HepG2 (cell line): Measurements from ENCODE around the gene TCFL5. TPM values are rescaled to one million over a fixed set of nuclear protein-coding genes. Genes with fewer than 3 reads are reported as not detected.

ENCODE experiments used
- ELF1 ChIP-seq: sonication (generic); formaldehyde crosslinking; IDR thresholded peaks from 2 replicates; pipeline ENCODE4 v1.4.0; 2020; ENCODE audit warnings: missing genetic modification reagents
- MED8 ChIP-seq: sonication (generic); formaldehyde crosslinking; IDR thresholded peaks from 2 replicates; pipeline ENCODE4 v1.8.1; 2023; ENCODE audit warnings: mild to moderate bottlenecking, missing genetic modification reagents; ENCODE audit not compliant: insufficient replicate concordance
- NR2F1 ChIP-seq, 2 experiments: fragments of 450-650 bp in 1 of 2; formaldehyde crosslinking in 1 of 2; IDR thresholded peaks; 2 replicates each; pipeline versions ENCODE4 v1.5.0 to v1.6.1; 2016 to 2020; ENCODE audit warnings: mild to moderate bottlenecking in 1 of 2, missing compliant biosample characterization in 1 of 2, missing genetic modification reagents in 1 of 2, moderate library complexity in 1 of 2
- NR2F6 ChIP-seq, 2 experiments: IDR thresholded peaks; 2 replicates each; pipeline ENCODE4 v1.6.1; 2016; ENCODE audit warnings: antibody characterized with exemption in 1 of 2, mild to moderate bottlenecking in 1 of 2
- PAWR ChIP-seq: sonication (generic); formaldehyde crosslinking; IDR thresholded peaks from 2 replicates; pipeline ENCODE4 v1.4.0; 2020; ENCODE audit warnings: missing genetic modification reagents, mild to moderate bottlenecking, borderline replicate concordance
- PAX8 ChIP-seq: sonication (generic); formaldehyde crosslinking; IDR thresholded peaks from 2 replicates; pipeline ENCODE4 v1.8.0; 2022; ENCODE audit warnings: mild to moderate bottlenecking, missing genetic modification reagents, borderline replicate concordance
- PHB2 ChIP-seq: fragments of 450-650 bp; IDR thresholded peaks from 2 replicates; pipeline ENCODE4 v1.6.1; 2018; ENCODE audit not compliant: partially characterized antibody
- TARDBP ChIP-seq: sonication (generic); formaldehyde crosslinking; IDR thresholded peaks from 2 replicates; pipeline ENCODE4 v1.8.0; 2022; ENCODE audit warnings: mild to moderate bottlenecking, missing genetic modification reagents
- ZBTB7B ChIP-seq: sonication (generic); formaldehyde crosslinking; IDR thresholded peaks from 2 replicates; pipeline ENCODE4 v1.4.0; 2020; ENCODE audit warnings: missing genetic modification reagents
- ZFP82 ChIP-seq: sonication (generic); formaldehyde crosslinking; IDR thresholded peaks from 2 replicates; pipeline ENCODE4 v1.5.1; 2020; ENCODE audit warnings: mild to moderate bottlenecking, missing genetic modification reagents, borderline replicate concordance
- ZFYVE20 ChIP-seq: sonication (generic); formaldehyde crosslinking; IDR thresholded peaks from 2 replicates; pipeline ENCODE4 v1.8.0; 2023; ENCODE audit warnings: low read depth, mild to moderate bottlenecking, moderate library complexity, missing genetic modification reagents, borderline replicate concordance
- ZNF331 ChIP-seq: sonication (generic); formaldehyde crosslinking; IDR thresholded peaks from 2 replicates; pipeline ENCODE4 v1.4.0; 2020; ENCODE audit warnings: missing genetic modification reagents
- ZNF44 ChIP-seq: sonication (generic); formaldehyde crosslinking; IDR thresholded peaks from 2 replicates; pipeline ENCODE4 v1.5.1; 2020; ENCODE audit warnings: mild to moderate bottlenecking, missing genetic modification reagents
- polyA plus RNA-seq, 8 experiments: library from polyadenylated mRNA; depleted of rRNA in 3 of 8; stranded (reverse) in 7 of 8; unstranded in 1 of 8; fragments of >200 nt; fragmentation: Illumina TruSeq in 4 of 8; extraction: Trizol in 4 of 8; gene quantifications; 2 replicates each; pipeline versions ENCODE4 v1.2.1 to v1.2.3, GENCODE V29; 2011 to 2016; ENCODE audit warnings: low read depth in 4 of 8, missing spikeins in 1 of 8, mixed read lengths in 1 of 8; ENCODE audit not compliant: insufficient read depth in 1 of 8
- total RNA-seq, 5 experiments: library from RNA; depleted of rRNA; stranded (reverse); fragments of >200 nt; fragmentation: Illumina TruSeq; extraction: Trizol; gene quantifications; 2 replicates each; pipeline ENCODE4 v1.2.3, GENCODE V29; 2016; ENCODE audit warnings: low read depth in 1 of 5
- TF ChIP-seq, protein P1 (sequence below): sonication (generic); formaldehyde crosslinking; IDR thresholded peaks from 2 replicates; pipeline ENCODE4 v1.4.0; 2020; ENCODE audit warnings: missing genetic modification reagents
- TF ChIP-seq, protein P2 (sequence below): IDR thresholded peaks from 2 replicates; pipeline ENCODE4 v1.6.1; 2016; ENCODE audit warnings: low read depth, missing genetic modification reagents, missing compliant biosample characterization
- TF ChIP-seq, protein P3 (sequence below): sonication (generic); formaldehyde crosslinking; IDR thresholded peaks from 2 replicates; pipeline ENCODE4 v1.4.0; 2020; ENCODE audit warnings: missing genetic modification reagents
- TF ChIP-seq, protein P4 (sequence below): sonication (generic); formaldehyde crosslinking; IDR thresholded peaks from 2 replicates; pipeline ENCODE4 v1.5.1; 2020; ENCODE audit warnings: missing genetic modification reagents, mild to moderate bottlenecking, borderline replicate concordance
- TF ChIP-seq, protein P5 (sequence below): sonication (generic); formaldehyde crosslinking; IDR thresholded peaks from 2 replicates; pipeline ENCODE4 v1.5.1; 2020; ENCODE audit warnings: missing genetic modification reagents, mild to moderate bottlenecking, borderline replicate concordance

TCFL5 gene
- total and polyA plus RNA-seq, 2 of the 13 experiments (the other 11 are each of a cell fraction or from before 2014, with no cell fraction given) = 14.8 to 20.0 TPM

DNA sequence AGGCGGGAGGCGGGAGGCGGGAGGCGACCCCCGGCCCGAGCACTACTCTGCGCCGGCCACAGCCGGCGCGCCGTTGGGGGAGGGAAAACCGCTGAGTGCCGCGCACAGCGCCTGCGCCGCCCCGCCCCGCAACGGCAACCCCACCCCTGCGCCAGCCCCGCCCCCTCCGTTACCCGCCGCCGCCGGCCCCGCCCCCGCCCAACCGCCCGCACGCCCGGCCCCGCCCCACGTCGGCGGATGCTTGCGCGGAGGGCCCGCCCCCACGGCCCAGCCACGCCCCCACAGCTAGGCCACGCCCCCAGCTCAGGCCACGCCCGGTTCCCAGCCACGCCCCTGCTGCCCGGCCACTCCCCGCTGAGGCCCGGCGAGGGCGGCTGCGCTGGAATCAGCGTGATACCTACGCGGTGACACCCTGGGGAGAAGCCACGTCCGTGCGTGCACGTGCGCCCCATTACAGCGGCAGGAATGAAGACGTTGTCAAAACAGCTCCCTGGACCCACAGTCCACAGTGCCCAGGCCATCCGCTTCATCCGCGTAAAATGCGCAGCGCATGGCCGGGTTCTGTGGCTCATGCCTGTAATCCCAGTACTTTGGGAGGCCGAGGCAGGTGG, at the start of gene TCFL5 (continued):
- TF ChIP-seq ZNF44 (CRISPR knock-in tag) = peak; percentile 99
- peak; percentile 81 for TF ChIP-seq TARDBP (CRISPR knock-in tag)
- TF ChIP-seq PAX8 (CRISPR knock-in tag) = peak; percentile 68; the same call in 1 of the 2 replicates
- TF ChIP-seq ZNF331 (CRISPR knock-in tag) = peak; percentile 88
- no peak for TF ChIP-seq NR2F1 (CRISPR knock-in tag; IDR thresholded peaks at IDR 0.05)
- no peak for TF ChIP-seq PAWR
- peak; percentile 77 for TF ChIP-seq MED8 (CRISPR knock-in tag)
- peak; percentile 62 for TF ChIP-seq ELF1 (CRISPR knock-in tag)
- peak; percentile 45; the same call in 1 of the 2 replicates for TF ChIP-seq ZBTB7B (CRISPR knock-in tag)
- TF ChIP-seq, protein P1, sequence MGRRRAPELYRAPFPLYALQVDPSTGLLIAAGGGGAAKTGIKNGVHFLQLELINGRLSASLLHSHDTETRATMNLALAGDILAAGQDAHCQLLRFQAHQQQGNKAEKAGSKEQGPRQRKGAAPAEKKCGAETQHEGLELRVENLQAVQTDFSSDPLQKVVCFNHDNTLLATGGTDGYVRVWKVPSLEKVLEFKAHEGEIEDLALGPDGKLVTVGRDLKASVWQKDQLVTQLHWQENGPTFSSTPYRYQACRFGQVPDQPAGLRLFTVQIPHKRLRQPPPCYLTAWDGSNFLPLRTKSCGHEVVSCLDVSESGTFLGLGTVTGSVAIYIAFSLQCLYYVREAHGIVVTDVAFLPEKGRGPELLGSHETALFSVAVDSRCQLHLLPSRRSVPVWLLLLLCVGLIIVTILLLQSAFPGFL = peak; percentile 94; the same call in 1 of the 2 replicates
- no peak for TF ChIP-seq ZFYVE20 (CRISPR knock-in tag)
- no peak for TF ChIP-seq PHB2
- TF ChIP-seq, protein P2, sequence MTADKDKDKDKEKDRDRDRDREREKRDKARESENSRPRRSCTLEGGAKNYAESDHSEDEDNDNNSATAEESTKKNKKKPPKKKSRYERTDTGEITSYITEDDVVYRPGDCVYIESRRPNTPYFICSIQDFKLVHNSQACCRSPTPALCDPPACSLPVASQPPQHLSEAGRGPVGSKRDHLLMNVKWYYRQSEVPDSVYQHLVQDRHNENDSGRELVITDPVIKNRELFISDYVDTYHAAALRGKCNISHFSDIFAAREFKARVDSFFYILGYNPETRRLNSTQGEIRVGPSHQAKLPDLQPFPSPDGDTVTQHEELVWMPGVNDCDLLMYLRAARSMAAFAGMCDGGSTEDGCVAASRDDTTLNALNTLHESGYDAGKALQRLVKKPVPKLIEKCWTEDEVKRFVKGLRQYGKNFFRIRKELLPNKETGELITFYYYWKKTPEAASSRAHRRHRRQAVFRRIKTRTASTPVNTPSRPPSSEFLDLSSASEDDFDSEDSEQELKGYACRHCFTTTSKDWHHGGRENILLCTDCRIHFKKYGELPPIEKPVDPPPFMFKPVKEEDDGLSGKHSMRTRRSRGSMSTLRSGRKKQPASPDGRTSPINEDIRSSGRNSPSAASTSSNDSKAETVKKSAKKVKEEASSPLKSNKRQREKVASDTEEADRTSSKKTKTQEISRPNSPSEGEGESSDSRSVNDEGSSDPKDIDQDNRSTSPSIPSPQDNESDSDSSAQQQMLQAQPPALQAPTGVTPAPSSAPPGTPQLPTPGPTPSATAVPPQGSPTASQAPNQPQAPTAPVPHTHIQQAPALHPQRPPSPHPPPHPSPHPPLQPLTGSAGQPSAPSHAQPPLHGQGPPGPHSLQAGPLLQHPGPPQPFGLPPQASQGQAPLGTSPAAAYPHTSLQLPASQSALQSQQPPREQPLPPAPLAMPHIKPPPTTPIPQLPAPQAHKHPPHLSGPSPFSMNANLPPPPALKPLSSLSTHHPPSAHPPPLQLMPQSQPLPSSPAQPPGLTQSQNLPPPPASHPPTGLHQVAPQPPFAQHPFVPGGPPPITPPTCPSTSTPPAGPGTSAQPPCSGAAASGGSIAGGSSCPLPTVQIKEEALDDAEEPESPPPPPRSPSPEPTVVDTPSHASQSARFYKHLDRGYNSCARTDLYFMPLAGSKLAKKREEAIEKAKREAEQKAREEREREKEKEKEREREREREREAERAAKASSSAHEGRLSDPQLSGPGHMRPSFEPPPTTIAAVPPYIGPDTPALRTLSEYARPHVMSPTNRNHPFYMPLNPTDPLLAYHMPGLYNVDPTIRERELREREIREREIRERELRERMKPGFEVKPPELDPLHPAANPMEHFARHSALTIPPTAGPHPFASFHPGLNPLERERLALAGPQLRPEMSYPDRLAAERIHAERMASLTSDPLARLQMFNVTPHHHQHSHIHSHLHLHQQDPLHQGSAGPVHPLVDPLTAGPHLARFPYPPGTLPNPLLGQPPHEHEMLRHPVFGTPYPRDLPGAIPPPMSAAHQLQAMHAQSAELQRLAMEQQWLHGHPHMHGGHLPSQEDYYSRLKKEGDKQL (CRISPR knock-in tag) = 0 out of 2 replicates have a peak, but pooled peaks have one; percentile 40
- TF ChIP-seq, protein P3, sequence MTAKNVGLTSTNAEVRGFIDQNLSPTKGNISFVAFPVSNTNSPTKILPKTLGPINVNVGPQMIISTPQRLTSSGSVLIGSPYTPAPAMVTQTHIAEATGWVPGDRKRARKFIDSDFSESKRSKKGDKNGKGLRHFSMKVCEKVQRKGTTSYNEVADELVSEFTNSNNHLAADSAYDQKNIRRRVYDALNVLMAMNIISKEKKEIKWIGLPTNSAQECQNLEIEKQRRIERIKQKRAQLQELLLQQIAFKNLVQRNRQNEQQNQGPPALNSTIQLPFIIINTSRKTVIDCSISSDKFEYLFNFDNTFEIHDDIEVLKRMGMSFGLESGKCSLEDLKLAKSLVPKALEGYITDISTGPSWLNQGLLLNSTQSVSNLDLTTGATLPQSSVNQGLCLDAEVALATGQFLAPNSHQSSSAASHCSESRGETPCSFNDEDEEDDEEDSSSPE (CRISPR knock-in tag) = peak; percentile 94
- TF ChIP-seq NR2F6 (IDR thresholded peaks at IDR 0.05) = no peak
- peak; percentile 68; the same call in 1 of the 2 replicates for TF ChIP-seq NR2F6 (CRISPR knock-in tag; IDR thresholded peaks at IDR 0.05)
- TF ChIP-seq, protein P4, sequence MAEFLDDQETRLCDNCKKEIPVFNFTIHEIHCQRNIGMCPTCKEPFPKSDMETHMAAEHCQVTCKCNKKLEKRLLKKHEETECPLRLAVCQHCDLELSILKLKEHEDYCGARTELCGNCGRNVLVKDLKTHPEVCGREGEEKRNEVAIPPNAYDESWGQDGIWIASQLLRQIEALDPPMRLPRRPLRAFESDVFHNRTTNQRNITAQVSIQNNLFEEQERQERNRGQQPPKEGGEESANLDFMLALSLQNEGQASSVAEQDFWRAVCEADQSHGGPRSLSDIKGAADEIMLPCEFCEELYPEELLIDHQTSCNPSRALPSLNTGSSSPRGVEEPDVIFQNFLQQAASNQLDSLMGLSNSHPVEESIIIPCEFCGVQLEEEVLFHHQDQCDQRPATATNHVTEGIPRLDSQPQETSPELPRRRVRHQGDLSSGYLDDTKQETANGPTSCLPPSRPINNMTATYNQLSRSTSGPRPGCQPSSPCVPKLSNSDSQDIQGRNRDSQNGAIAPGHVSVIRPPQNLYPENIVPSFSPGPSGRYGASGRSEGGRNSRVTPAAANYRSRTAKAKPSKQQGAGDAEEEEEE (CRISPR knock-in tag) = no peak; the same call in 1 of the 2 replicates
- peak; percentile 76; the same call in 1 of the 2 replicates for TF ChIP-seq ZFP82
- TF ChIP-seq, protein P5, sequence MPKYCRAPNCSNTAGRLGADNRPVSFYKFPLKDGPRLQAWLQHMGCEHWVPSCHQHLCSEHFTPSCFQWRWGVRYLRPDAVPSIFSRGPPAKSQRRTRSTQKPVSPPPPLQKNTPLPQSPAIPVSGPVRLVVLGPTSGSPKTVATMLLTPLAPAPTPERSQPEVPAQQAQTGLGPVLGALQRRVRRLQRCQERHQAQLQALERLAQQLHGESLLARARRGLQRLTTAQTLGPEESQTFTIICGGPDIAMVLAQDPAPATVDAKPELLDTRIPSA (CRISPR knock-in tag) = no peak
